Astrocyte (in vitro differentiated cells and primary cell): Measurements from ENCODE around the gene LRRC34. TPM values are rescaled to one million over a fixed set of nuclear protein-coding genes. Genes with fewer than 3 reads are reported as not detected.

ENCODE experiments used
- DNase-seq: peaks from one replicate; pipeline ENCODE4 v3.0.0-alpha.2; 2010; ENCODE audit warnings: low read depth
- FAIRE-seq: peaks from 2 replicates; lab custom pipeline; 2011; peaks lifted over from hg19 to GRCh38; lab: Jason Lieb, UNC
- H2AFZ ChIP-seq: 2 replicates; pipeline ENCODE4 v1.6.0; 2012; ENCODE audit warnings: low read depth, low read length, inconsistent platforms
- H3K27ac ChIP-seq: 2 replicates; pipeline ENCODE4 v1.5.1; 2011; ENCODE audit warnings: low read depth, low read length, inconsistent platforms
- H3K27me3 ChIP-seq: 2 replicates; pipeline ENCODE4 v1.6.0; 2011; ENCODE audit warnings: low read length, inconsistent platforms; ENCODE audit not compliant: insufficient read depth
- H3K36me3 ChIP-seq: 2 replicates; pipeline ENCODE4 v1.5.1; 2011; ENCODE audit warnings: low read length, inconsistent platforms; ENCODE audit not compliant: insufficient read depth
- H3K4me1 ChIP-seq: 2 replicates; pipeline ENCODE4 v1.5.1; 2011; ENCODE audit warnings: low read length, inconsistent platforms; ENCODE audit not compliant: insufficient read depth
- H3K4me2 ChIP-seq: 2 replicates; pipeline ENCODE4 v1.6.0; 2012; ENCODE audit warnings: low read length, inconsistent platforms
- H3K4me3 ChIP-seq: 2 replicates; pipeline ENCODE4 v1.5.1; 2011; ENCODE audit warnings: low read depth, mild to moderate bottlenecking, low read length, inconsistent platforms; ENCODE audit not compliant: insufficient read depth
- H3K79me2 ChIP-seq: 2 replicates; pipeline ENCODE4 v1.6.0; 2012; ENCODE audit warnings: mild to moderate bottlenecking, low read length, inconsistent platforms; ENCODE audit not compliant: insufficient read depth
- H3K9ac ChIP-seq: 2 replicates; pipeline ENCODE4 v1.6.0; 2012; ENCODE audit warnings: mild to moderate bottlenecking, low read length, inconsistent platforms
- H3K9me3 ChIP-seq: 2 replicates; pipeline ENCODE4 v1.5.1; 2012; ENCODE audit warnings: low read depth, mild to moderate bottlenecking, low read length, inconsistent platforms; ENCODE audit not compliant: insufficient read depth
- H4K20me1 ChIP-seq: 2 replicates; pipeline ENCODE4 v1.6.0; 2012; ENCODE audit warnings: low read length, inconsistent platforms; ENCODE audit not compliant: insufficient read depth
- H3K27ac Mint-ChIP-seq: one replicate; pipeline ENCODE4 v1.8.0; 2021; ENCODE audit warnings: mild to moderate bottlenecking, mixed read lengths; ENCODE audit not compliant: unreplicated experiment
- H3K27me3 Mint-ChIP-seq: one replicate; pipeline ENCODE4 v1.8.0; 2021; ENCODE audit warnings: low read depth, mixed read lengths; ENCODE audit not compliant: unreplicated experiment
- H3K36me3 Mint-ChIP-seq: one replicate; pipeline ENCODE4 v1.8.0; 2021; ENCODE audit warnings: low read depth, mixed read lengths; ENCODE audit not compliant: unreplicated experiment
- H3K4me1 Mint-ChIP-seq: one replicate; pipeline ENCODE4 v1.8.0; 2021; ENCODE audit warnings: low read depth, mixed read lengths; ENCODE audit not compliant: unreplicated experiment
- H3K4me3 Mint-ChIP-seq: one replicate; pipeline ENCODE4 v1.8.0; 2021; ENCODE audit warnings: mild to moderate bottlenecking, moderate library complexity, mixed read lengths; ENCODE audit not compliant: unreplicated experiment
- H3K9me3 Mint-ChIP-seq: one replicate; pipeline ENCODE4 v1.8.0; 2021; ENCODE audit warnings: mild to moderate bottlenecking, mixed read lengths; ENCODE audit not compliant: unreplicated experiment
- EZH2 ChIP-seq: IDR thresholded peaks from 2 replicates; pipeline ENCODE4 v1.6.1; 2012; ENCODE audit warnings: mild to moderate bottlenecking, low read length, inconsistent platforms; ENCODE audit not compliant: insufficient read depth
- total RNA-seq: library from RNA; stranded (reverse); gene quantifications from 2 replicates; pipeline ENCODE4 v1.2.1, GENCODE V29; 2021
- TF ChIP-seq, protein P1 (sequence below): IDR thresholded peaks from 2 replicates; pipeline ENCODE4 v1.5.1; 2011; ENCODE audit warnings: low read depth, mild to moderate bottlenecking, inconsistent platforms, low read length, moderate library complexity; ENCODE audit not compliant: insufficient read depth

Gene LRRC34
- total RNA-seq, 1 donor from 2014 or later: 1.0 TPM

DNA sequence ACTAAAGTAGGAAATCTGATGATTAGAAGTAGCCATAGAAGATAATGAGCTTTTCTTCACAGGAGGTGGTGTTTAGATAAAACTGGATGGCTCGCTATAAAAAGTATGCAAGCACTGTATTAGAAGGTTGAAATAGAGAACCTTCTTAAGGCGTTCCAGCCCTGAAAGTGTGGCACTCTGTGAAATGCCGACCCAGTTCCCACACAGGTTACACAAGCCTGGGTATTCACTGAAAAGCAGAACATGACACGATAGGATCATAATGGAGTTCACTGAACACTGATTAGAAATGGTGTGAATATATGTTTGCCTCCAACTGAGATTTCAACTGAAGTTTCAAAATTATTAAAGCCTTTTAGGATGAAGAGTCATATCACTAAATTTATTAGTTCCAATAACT is 15.0 kb upstream of the LRRC34 start:
- H3K4me2 ChIP-seq: no peak overlapping the region
- no peaks in the 10 kb centered on the region for H4K20me1 ChIP-seq
- no peak for TF ChIP-seq EZH2
- TF ChIP-seq, protein P1, sequence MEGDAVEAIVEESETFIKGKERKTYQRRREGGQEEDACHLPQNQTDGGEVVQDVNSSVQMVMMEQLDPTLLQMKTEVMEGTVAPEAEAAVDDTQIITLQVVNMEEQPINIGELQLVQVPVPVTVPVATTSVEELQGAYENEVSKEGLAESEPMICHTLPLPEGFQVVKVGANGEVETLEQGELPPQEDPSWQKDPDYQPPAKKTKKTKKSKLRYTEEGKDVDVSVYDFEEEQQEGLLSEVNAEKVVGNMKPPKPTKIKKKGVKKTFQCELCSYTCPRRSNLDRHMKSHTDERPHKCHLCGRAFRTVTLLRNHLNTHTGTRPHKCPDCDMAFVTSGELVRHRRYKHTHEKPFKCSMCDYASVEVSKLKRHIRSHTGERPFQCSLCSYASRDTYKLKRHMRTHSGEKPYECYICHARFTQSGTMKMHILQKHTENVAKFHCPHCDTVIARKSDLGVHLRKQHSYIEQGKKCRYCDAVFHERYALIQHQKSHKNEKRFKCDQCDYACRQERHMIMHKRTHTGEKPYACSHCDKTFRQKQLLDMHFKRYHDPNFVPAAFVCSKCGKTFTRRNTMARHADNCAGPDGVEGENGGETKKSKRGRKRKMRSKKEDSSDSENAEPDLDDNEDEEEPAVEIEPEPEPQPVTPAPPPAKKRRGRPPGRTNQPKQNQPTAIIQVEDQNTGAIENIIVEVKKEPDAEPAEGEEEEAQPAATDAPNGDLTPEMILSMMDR: no peak
- no peaks in the 10 kb centered on the region for H3K36me3 ChIP-seq
- no peak overlapping the region for H3K4me3 ChIP-seq
- Mint-ChIP-seq H3K36me3 (no peaks in the 10 kb centered on the region), H3K27me3 (no peaks in the 10 kb centered on the region), H3K27ac (no peak overlapping the region), H3K4me1 (peaks cover 3% of the 10 kb centered on the region), H3K4me3 (no peak overlapping the region), H3K9me3 (no peaks in the 10 kb centered on the region)
- no peak for DNase-seq
- no peak for FAIRE-seq
- H3K9me3 ChIP-seq: no peaks in the 10 kb centered on the region
- H3K27ac ChIP-seq: no peak overlapping the region
- no peaks in the 10 kb centered on the region for H3K27me3 ChIP-seq
- no peaks in the 10 kb centered on the region for H3K79me2 ChIP-seq
- H3K4me1 ChIP-seq: no peaks in the 10 kb centered on the region
- no peak overlapping the region for H3K9ac ChIP-seq
- no peak overlapping the region for H2AFZ ChIP-seq

DNA sequence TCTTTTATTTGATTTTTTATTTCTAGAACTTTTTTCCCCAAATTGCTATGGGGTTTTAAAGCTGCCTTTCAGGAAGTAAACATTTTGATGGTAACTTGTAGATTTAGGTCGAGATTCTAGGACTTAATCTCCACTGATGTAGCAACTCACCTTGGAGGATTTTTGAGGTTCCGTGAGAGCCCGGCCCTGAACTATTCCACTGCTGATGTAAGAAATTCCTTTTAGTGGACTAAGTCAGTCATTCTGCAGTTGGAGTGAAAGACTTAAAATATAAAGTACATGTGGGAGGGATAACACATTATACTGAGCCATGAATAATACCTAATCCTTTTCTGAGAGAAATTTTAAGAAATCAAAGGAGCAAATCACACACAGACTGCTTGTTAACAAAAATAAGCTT is 12.6 kb upstream of the LRRC34 start:
- DNase-seq (no peak), FAIRE-seq (no peak)
- Histone ChIP-seq H3K27ac (no peak overlapping the region), H3K36me3 (no peaks in the 10 kb centered on the region), H3K4me1 (no peaks in the 10 kb centered on the region), H3K27me3 (no peaks in the 10 kb centered on the region), H3K4me3 (no peak overlapping the region), H3K79me2 (no peaks in the 10 kb centered on the region), H3K9ac (no peak overlapping the region), H3K4me2 (no peak overlapping the region), H2AFZ (no peak overlapping the region), H4K20me1 (no peaks in the 10 kb centered on the region), H3K9me3 (no peaks in the 10 kb centered on the region)
- Mint-ChIP-seq H3K36me3 (no peaks in the 10 kb centered on the region), H3K4me3 (no peak overlapping the region), H3K27ac (no peak overlapping the region), H3K27me3 (no peaks in the 10 kb centered on the region), H3K4me1 (peaks cover 3% of the 10 kb centered on the region), H3K9me3 (no peaks in the 10 kb centered on the region)
- TF ChIP-seq EZH2: no peak
- TF ChIP-seq, protein P1: no peak

DNA sequence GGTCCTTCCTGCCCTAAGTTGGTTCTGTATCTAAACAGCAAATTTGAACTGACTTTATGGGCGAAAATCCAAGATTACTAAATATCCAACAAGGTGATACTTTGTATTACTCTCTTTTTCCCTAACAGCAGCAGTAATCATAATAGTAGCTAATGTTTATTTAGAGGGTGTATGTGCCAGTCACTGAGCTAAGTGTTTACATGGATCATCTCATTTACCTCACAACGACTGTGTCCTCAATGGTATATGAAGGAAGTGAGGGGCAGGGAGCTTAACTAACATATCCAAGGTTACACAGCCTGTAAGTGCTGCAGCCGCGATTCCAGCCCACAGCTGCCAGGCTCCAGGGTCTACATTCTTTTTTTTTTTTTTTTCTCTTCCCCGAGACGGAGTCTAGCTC is 10.3 kb upstream of the LRRC34 start:
- peaks cover 6% of the 10 kb centered on the region for H3K4me1 ChIP-seq
- no peak overlapping the region for H3K4me2 ChIP-seq
- H3K27me3 ChIP-seq: no peaks in the 10 kb centered on the region
- Mint-ChIP-seq H3K27me3 (no peaks in the 10 kb centered on the region), H3K4me1 (peaks cover 12% of the 10 kb centered on the region), H3K9me3 (no peaks in the 10 kb centered on the region), H3K27ac (no peak overlapping the region), H3K4me3 (no peak overlapping the region), H3K36me3 (no peaks in the 10 kb centered on the region)
- TF ChIP-seq, protein P1: no peak
- TF ChIP-seq EZH2: no peak
- no peaks in the 10 kb centered on the region for H3K36me3 ChIP-seq
- H3K9ac ChIP-seq: no peak overlapping the region
- no peaks in the 10 kb centered on the region for H4K20me1 ChIP-seq
- DNase-seq (no peak), FAIRE-seq (no peak)
- H2AFZ ChIP-seq: no peak overlapping the region
- H3K27ac ChIP-seq: no peak overlapping the region
- H3K4me3 ChIP-seq: no peak overlapping the region
- H3K9me3 ChIP-seq: no peaks in the 10 kb centered on the region
- no peaks in the 10 kb centered on the region for H3K79me2 ChIP-seq
